GM18907 (cell line): ENCODE data around the gene RAF1.
"Not testable (repeated sequence)": the region's sequence is repeated elsewhere in the genome, so short reads cannot be mapped to it uniquely, and the experiment has no call there.

ENCODE experiments used
- ATAC-seq: cut with Tn5 transposase; IDR thresholded peaks from one replicate; pipeline ENCODE4 v1.9.1; 2021; ENCODE audit warnings: mild to moderate bottlenecking, moderate library complexity; ENCODE audit not compliant: unreplicated experiment

RAF1 gene

DNA sequence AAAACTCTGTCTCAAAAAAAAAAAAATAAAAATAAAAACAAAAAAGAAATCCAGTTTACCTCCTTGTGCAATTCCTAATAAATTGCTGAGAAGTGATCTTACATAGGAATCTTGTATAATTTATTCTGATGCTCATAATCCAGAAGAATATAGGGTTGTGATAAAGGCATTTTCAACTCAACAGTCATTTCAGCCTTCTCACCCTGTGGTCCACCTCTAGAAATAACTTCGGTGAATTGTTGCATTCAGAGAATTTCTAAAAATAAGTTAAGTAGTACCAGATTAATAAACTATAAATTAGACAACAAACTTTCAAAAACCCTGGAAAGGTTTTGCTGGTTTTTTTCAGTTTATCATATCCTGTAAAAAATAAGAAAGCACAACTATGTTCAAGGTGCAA is 20.2 kb downstream of the RAF1 start:
- ATAC-seq: no peak

DNA sequence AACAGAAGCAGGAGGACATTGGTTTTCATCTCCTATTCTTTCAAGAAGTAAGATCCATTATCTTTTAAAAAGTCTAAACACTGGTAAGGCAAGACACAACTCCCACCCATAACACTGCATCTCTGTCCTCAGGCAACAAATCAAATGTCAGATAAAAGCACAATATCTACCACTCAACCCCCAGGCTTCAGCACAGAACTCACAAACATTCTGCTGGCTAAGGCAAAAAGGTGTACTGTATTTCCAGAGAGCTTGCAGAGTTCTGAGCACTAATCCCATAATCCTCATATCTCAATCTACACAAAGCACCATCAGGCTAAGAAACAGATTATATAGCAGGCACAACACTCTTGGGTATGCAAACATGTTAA is 20.9 kb downstream of the RAF1 start:
- ATAC-seq: no peak

DNA sequence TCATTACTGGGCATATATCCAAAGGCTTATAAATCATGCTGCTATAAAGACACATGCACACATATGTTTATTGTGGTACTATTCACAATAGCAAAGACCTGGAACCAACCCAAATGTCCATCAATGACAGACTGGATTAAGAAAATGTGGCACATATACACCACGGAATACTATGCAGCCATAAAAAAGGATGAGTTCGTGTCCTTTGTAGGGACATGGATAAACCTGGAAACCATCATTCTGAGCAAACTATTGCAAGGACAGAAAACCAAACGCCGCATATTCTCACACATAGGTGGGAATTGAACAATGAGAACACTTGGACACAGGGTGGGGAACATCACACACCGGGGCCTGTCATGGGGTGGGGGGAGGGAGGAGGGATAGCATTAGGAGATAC is 23.1 kb downstream of the RAF1 start:
- ATAC-seq: not testable (repeated sequence)

DNA sequence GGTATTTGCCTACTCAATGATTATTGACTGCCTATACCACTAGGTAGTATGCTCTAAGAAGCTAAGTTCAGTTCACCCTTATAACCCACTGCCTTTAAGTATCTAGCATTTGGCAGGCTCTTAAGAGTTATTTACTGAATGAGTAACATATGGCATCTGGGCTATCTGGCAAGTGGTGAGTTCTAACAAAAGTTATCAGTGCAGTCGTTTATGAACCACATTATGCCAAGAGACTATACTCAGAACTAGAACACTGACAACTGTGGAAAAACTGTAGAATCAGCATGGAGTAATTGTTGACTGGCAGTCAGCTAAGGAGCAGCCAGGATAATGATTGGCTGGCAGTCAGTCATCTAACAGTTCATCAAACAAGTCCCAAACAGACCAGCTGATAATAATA is 25.8 kb downstream of the RAF1 start:
- ATAC-seq: no peak

DNA sequence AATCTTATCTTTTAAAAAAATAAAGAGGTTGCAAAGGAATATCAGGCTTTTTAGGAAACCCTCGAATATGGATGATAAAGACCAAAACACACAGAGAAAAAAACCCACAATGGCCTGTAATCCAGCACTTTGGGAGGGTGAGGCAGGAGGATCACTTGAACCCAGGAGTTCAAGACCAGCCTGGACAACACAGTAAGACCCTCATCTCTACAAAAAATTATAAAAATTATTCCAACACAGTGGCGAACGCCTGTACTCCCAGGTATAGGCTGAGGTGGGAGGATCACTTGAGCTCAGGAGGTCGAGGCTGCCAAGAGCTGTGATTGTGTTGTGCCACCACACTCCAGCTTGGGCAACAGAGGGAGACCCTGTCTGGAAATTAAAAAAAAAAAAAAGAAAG is 30.8 kb downstream of the RAF1 start:
- no peak for ATAC-seq

DNA sequence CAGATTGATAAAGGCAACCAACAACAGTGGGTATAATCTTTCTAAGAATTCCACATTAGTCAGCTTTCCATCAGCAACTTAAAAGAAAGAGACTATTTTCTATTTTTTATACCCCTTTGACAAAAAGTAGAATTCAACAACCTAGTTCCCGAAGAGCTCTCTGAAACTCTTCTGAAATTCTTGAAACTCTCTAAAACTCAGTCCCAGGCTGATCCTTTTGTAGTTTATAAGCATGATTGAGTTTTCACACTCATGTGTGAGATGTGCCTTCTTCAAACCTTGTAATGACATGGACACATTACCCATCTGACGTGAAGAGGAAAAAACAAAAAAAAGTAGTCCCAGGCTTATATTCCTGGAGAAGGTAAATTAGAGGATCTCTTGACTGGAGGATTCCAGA is 31.4 kb downstream of the RAF1 start:
- no peak for ATAC-seq

DNA sequence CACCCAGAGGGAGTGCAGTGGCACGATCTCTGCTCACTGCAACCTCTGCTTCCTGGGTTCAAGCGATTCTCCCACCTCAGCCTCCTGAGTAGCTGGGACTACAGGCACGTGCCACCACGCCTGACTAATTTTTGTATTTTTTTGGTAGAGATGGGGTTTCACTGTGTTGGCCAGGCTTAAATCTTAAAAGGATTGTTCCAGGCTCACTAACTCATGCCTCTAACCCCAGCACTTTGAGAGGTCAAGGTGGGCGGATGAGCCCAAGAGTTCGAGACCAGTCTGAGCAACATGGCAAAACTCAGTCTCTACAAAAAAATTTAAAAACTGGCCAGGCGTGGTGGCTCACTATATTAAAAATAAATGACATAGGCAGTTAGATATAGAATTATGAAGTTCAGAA is 33.1 kb downstream of the RAF1 start:
- not testable (repeated sequence) for ATAC-seq

DNA sequence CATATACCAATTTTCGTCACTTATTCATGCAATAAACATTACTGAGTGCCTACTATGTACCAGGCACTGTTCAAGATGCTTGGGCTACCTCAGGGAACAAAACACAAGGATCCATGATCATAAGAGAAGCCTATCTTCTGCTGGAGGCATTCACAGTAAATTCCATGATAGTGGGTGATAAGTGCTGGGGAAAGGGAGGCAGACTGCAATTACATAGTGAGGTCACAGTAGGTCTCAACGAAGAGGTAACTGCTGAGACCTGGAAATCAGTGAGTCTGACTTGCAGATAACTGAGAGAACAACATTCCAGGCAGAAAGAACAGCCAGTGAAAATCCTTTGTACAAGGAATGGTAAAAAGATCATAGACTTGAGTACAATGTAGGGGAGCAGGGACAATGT is 33.6 kb downstream of the RAF1 start:
- ATAC-seq: no peak

DNA sequence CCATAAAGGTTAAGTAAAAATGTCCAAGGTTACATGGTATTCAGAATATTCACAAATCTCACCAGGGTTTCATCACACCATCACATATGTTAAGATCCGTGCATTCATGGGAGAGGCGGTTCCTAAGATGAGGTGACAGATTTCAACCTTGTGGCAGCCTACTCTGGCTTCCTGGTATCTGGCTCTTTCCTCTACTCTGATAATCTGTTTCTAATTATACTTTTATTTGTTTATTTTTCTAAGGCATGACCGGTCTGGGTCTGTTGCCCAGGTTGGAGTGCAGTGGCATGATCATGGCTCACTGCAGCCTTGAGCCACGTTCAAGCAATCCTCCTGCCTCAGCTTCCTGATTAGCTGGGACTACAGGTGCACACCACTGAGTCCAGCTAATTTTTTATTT is 34.4 kb downstream of the RAF1 start:
- ATAC-seq: no peak

DNA sequence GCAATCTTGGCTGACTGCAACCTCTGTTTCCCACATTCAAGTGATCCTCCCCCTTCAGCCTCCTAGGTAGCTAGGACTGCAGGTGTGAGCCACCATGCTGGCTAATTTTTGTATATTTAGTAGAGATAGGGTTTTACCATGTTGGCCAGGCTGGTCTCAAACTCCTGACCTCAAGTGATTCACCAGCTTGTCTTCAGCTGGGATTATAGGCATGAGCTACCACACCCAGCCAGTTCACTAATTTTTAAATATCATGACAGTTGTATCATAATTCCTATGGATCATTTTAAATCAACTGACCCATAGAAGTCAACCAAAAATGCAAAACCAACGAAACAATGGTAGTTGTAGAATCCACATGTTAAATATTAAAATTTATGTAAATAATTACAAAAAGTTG is 35.1 kb downstream of the RAF1 start:
- no peak for ATAC-seq

DNA sequence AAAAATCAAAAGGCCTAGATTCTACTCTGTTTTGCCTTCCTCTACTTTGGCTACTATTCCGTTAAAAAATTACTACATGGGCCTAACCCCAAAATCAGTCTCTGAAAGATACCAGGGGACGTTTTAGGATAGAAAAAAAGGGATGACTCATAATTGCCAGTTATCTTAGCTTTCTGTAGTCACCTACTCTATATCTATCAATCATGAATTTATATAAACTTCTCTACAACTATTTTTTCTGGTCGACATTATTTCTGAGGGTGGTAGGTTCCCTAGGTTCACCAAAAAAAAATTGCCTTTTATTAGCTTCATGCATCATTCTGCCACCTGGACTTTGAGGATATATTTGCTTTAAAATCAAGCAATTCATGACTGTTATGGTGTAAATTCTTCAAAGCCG is 36.5 kb downstream of the RAF1 start:
- ATAC-seq: no peak

DNA sequence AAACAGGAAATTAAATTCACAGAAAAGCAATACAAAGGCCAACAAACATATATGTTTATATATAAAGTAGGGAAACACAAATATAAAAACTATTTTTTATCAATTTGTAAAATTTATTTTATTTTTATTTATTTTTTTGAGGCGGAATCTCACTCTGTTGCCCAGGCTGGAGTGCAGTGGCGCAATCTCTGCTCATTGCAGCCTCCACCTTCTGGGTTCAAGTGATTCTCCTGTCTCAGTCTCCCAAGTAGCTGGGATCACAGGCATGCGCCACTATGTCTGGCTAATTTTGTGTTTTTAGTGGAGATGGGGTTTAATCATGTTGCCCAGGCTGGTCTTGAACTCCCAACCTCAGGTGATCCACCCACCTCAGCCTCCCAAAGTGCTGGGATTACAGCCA is 39.0 kb downstream of the RAF1 start:
- not testable (repeated sequence) for ATAC-seq

DNA sequence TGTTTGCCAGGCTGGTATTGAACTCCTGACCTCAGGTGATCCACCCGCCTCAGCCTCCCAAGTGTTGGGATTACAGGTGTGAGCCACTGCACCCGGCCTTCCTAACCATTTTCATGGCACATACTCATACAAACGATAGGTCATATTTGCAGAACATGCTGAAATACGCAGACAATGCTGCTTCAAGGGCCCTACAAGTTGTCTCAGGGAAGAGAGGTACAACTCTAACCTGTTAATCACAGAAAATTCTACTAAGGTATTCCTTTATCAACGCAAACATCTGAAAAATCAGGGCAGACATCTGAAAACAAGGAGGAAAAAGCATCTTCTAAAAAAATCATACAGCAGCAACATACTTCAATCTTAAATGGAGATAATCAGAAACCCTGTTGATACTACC is 39.9 kb downstream of the RAF1 start:
- no peak for ATAC-seq

DNA sequence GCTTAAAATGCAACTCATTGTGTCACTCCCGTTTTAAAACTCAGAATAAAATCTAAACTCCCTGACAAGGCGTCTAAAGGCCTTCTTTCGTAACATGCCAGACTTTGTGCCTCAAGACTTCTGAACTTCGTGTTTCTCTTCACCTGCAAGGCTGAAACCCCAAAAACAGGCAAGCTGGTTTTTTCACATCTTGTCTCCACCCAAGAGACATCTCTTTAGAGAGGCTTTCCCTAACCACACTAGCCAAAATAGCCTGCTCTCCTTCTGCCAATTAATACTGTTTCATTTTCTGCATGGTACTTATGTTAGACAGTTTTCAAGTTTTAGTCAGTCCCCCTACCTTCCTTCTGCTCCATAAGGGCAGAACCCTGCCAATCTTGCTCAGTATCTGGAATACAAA is 41.6 kb downstream of the RAF1 start:
- no peak for ATAC-seq

DNA sequence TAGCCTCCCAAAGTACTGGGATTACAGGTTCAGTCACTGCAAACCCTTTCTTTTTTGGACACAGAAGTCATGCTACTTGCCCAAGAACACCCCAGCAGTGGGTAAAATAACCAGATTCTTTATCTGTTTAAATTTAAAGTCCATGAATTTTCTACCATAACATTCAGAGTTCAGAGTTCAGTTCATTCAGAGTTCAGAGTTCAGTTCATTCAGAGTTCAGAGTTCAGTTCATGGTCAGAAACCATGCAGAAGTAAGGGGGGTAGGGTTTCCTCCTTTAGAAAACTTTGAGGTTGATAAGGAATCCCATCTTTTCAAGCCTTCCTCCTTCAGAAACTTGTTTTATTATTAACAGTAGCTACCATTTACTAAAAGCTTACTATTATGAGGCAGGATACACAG is 43.2 kb downstream of the RAF1 start:
- ATAC-seq: no peak

DNA sequence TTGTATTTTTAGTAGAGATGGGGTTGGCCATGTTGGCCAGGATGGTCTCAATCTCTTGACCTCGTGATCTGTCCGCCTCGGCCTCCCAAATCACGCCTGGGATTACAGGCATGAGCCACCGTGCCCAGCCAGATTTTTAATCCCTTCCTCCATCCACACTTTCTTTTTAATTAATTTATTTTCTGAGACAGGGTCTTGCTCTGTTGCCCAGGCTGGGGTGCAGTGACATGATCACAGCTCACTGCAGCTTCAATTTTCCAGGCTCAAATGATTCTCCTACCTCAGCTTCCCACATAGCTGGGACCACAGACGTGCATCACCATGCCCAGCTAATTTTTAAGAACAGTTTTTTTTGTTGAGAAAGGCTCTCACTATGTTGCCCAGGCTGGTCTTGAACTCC is 43.6 kb downstream of the RAF1 start:
- ATAC-seq: no peak

DNA sequence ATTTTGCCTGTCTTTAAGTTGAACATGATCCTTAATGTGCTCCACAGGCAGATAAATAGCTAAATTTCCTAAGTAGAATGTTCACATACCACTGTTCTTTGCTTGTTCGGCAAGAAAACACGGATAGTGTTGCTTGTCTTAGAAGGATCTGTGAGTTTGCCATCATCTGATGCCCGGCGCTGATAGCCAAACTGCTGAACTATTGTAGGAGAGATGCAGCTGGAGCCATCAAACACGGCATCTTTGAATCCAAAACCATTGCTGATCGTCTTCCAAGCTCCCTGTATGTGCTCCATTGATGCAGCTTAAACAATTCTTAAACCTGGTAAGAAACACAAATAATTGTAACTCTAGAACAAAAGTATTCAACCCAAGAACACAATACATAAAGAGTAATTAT is 45.5 kb downstream of the RAF1 start:
- ATAC-seq: no peak

DNA sequence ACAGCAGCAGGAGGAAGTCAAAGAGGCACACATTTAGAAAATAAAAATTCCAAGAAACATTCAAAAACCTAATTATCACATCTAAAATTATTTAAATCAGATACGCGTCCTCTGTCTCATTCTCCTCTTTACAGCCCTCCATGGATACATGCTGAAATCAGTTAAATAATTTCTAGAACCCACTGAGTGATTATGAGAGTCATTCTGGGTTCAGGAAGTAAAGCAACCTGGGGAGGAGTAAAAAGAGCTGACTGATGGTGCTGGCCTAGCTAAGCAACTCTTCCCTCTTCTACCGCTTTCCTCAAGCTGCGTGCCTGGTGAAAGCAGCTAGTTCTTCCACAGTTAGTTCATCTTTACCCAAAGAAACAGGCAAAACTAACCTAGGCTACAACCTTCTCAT is 48.7 kb downstream of the RAF1 start:
- ATAC-seq: no peak

DNA sequence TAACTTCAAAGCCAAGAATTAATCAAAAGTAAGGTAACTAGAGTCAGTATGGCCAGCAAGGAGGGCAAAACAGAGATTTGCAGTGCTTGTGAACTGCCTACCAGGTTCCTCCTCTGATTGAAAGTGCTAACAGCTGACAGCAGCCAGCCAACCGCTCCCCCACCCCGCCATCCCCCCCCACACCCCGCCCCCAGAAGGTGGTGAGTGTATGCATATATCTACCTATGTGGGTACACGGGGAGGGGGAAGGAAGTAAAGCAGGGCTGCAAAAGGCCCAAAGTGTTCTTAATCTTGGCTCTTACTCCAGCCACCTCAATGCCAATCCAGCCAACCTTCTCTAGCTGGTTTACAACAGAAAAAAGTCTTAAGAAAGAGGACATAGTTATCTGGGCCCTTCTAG is 50.7 kb downstream of the RAF1 start:
- ATAC-seq: no peak

DNA sequence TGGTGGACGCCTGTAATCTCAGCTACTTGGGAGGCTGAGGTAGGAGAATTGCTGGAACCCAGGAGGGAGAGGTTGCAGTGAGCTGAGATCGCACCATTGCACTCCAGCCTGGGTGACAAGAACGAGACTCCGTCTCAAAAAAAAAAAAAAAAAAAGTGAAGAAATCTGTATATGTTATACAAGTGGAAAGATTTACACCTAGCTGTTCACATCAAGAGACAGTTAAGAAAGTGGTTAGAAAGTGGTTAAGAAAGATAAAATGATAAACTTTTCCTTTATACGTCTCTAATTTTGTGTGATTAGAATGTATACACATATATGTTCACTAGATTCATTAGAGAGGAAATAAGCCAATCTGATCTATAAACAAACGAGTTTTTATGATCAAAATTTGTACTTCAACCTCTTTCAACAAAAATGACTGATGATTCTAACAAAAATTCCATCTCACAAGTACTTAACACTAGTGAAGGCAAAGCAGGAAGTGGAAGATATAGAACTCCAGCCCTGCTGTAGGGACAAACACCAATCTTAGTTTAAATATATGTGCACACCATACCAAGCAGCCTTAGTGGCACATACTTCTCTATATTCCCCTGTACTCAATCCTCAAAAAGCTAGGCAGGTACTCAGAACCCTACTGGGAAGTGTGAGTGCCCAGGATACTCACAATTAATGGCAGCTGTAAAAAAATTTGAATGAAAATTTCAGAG is 51.2 kb downstream of the RAF1 start:
- no peak for ATAC-seq

DNA sequence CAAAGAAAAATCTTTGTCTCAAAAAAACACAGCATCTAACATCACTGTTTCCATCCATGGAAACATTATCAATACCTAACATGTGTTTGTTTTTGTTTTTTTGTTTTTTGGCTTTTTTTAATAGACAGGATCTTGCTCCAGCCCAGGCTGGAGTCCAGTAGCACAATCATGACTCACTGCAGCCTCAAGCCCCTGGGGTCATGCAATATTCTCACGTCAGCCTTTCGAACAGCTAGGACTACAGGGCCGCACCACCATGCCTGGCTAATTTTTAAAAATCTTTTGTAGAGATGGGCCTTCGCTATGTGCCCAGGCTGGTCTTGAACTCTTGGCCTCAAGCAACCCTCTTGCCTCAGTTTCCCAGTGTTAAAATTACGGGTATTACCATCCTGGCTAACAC is 52.8 kb downstream of the RAF1 start:
- no peak for ATAC-seq

DNA sequence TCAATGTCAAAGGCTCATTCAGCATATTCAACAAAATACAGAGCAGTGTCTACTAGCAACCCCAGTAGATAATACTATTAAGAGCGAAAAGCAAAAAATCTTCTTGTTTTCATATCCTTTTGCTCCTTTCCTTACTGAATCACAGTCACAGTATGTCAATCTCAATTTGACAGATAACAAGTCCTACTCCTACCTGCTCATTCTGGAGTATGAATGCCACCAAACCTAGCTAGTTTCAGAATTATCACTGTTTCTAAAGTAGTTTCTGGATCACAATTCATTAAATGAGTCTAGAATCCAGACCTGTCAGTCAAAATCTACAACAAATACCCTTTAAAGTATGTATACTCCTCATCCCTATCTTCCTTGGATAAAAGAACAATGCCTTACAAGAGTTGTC is 55.5 kb downstream of the RAF1 start:
- no peak for ATAC-seq

DNA sequence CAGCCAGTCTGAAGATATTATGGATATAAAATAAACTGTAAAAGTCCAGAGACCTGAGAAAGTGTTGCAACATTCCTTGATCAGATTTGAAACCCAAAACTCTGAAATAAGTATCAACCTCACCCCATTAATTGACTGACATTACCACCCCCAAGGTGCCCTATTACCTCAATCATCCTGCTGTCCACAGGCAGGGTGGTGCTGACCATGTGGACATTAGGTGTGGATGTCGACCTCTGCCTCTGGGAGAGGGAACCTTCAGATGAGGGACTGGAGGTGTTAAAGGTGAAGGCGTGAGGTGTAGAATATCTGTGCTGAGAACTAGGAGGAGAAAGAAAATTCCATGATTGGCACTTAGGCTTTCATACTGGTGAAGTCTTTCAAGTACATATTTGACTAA is 59.9 kb downstream of the RAF1 start:
- no peak for ATAC-seq

DNA sequence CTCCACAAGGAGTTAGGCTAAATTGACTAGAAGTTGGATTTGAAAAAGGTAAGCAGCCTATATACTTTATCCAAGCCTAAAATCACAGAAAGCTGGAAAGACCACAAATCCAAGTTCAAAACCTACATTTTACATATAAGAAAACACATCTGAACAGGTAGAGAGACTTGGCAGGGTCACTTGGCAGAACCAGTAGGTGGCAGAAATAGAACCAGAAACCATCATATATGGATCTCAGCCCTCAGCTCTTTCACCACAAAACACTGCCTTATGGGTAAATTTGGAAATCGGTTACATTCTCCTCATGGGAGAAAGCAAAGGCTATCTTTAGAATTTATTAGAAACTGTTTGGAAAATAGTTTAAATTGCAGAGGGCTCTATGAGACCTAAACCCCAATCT is 62.8 kb downstream of the RAF1 start:
- no peak for ATAC-seq
